NK-92 (cell line): ENCODE measurements around the gene SH3YL1.

Experiments used
- DNase-seq: peaks from one replicate; lab custom pipeline; 2025; ENCODE audit not compliant: unreplicated experiment; lab: John Stamatoyannopoulos, UW

The SH3YL1 gene

GRCh38 chr2:282371-283263 lies 18.8 kb upstream of the SH3YL1 start:
- DNase-seq: no peak

- DNase-seq: no peak
Observed at GRCh38 chr2:281381-281780, 17.5 kb upstream of the SH3YL1 start.

GRCh38 chr2:280650-281110 lies 16.8 kb upstream of the SH3YL1 start:
- DNase-seq: no peak

- no peak for DNase-seq
Observed at GRCh38 chr2:279956-280649, 16.3 kb upstream of the SH3YL1 start.

- DNase-seq: no peak
Observed at GRCh38 chr2:279366-279765, 15.5 kb upstream of the SH3YL1 start.

GRCh38 chr2:278927-279320 lies 15.1 kb upstream of the SH3YL1 start:
- DNase-seq: no peak

GRCh38 chr2:278312-278926 lies 14.6 kb upstream of the SH3YL1 start:
- no peak for DNase-seq

GRCh38 chr2:275466-275865 lies 11.6 kb upstream of the SH3YL1 start:
- DNase-seq: no peak

GRCh38 chr2:274503-274902 lies 10.7 kb upstream of the SH3YL1 start:
- no peak for DNase-seq

GRCh38 chr2:273333-273732 lies 9.5 kb upstream of the SH3YL1 start:
- no peak for DNase-seq

- no peak for DNase-seq
Observed at GRCh38 chr2:271917-272316, 8.1 kb upstream of the SH3YL1 start.

- no peak for DNase-seq
Observed at GRCh38 chr2:270861-271260, 7.0 kb upstream of the SH3YL1 start.

- DNase-seq: no peak
Observed at GRCh38 chr2:269356-270030, 5.7 kb upstream of the SH3YL1 start.

- no peak for DNase-seq
Observed at GRCh38 chr2:268323-268722, 4.5 kb upstream of the SH3YL1 start.

GRCh38 chr2:264493-265468 lies 949 bp upstream of the SH3YL1 start, which contains the start of gene ACP1:
Gene ACP1 (plus strand): TSS chr2:264947. CDS start chr2:264965, 18 bp downstream.
- peak; percentile 46 for DNase-seq

- no peak for DNase-seq
Observed at GRCh38 chr2:263022-263738, 652 bp downstream of the SH3YL1 start.

- DNase-seq: no peak
Observed at GRCh38 chr2:262117-262516, 1.7 kb downstream of the SH3YL1 start.

GRCh38 chr2:260507-261161 lies 3.2 kb downstream of the SH3YL1 start:
- no peak for DNase-seq

- DNase-seq: no peak
Observed at GRCh38 chr2:259789-260331, 4.0 kb downstream of the SH3YL1 start.
